GM21619 (cell line): ENCODE results near the gene SPEN.

Source experiments
- ATAC-seq: cut with Tn5 transposase; IDR thresholded peaks from one replicate; pipeline ENCODE4 v1.9.1; 2021; ENCODE audit not compliant: unreplicated experiment

Gene SPEN

DNA sequence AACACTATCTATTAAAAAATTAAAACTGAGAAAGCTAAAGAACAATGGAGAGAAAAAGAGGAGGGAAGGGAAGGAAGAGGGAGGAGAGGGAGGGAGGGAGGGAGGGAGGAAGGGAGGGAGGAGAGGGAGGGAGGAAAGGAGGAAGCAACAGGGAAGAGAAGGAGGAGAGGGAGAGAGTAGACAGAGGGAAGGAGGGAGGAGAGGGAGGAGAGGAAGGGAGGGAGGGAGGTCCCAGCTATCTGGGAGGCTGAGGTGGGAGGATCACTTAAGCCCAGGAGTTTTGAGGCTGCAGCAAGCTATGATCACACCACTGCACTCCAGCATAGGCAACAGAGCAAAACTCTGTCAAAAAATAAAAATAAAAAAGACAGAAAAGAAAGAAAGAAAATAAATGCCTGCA, 111.9 kb downstream of the SPEN start:
- no peak for ATAC-seq

DNA sequence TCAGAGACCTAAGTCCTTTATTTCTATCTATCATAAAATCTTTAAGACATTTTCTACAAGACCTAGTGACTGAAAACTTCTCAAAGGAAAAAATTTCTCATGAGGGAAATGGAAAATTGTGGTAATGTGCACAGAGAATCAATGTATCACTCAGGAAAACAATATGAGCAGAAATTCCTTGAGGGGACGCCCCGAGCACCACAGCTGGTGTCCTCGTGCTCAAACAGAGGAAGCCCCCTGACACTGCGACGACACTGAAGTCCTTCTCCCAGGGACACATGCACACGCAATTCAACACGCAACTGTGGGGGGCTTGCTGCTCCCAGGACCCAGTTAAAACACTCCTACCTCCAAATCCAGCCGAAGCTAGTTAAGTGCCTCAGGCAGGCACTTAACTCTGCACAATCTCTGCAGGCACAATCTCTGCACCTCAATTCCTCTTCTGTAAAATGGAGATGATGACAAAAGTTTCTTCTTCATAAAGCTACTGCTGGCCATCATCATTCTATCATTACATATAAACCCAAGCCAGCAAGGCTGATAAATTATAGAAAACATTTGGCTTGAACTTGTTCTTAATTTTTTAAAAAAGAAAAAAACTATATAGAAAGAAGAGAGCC, 112.4 kb downstream of the SPEN start:
- no peak for ATAC-seq

DNA sequence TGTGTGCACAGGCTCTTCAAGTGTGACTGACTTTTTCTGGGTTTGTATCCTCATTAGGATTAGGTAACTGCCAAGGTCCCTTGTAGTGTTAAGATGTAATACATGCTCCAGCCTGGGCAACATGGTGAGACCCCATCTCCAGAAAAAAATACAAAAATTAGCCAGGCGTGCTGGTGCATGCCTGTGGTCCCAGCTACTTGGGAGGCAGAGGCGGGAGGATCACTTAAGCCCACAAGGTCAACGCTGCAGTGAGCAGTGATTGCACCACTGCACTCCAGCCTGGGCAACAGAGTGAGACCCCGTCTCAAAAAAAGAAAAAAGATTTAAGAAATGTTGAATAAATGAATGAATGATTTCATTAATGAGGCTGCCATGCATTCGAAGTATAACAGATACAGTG, 113.3 kb downstream of the SPEN start:
- no peak for ATAC-seq

GRCh38 chr1:15961492-15961891, 114.0 kb downstream of the SPEN start:
- ATAC-seq, result no peak

DNA sequence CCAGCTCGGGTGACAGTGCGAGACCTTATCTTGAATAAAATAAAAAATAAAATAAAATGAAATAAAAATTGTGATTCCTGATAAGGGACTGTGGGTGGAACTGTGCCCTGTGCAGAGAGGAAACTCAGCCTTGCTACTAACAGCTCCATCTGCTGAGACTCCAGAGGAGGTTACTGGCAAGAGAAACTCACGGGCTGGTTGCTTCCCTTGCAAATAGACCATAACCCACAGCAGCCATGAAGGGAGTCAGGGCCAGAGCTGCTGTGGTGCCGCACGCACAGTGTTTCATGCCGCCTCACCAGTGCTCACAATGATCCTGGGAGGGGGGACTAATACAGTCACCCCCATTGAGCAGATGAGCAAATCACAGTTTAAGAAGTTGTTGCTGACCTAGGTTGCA, 114.7 kb downstream of the SPEN start:
- no peak for ATAC-seq

GRCh38 chr1:15962671-15963362, 115.3 kb downstream of the SPEN start:
- no peak for ATAC-seq

- ATAC-seq, result no peak
Observed at GRCh38 chr1:15963363-15963967, 116.0 kb downstream of the SPEN start.

DNA sequence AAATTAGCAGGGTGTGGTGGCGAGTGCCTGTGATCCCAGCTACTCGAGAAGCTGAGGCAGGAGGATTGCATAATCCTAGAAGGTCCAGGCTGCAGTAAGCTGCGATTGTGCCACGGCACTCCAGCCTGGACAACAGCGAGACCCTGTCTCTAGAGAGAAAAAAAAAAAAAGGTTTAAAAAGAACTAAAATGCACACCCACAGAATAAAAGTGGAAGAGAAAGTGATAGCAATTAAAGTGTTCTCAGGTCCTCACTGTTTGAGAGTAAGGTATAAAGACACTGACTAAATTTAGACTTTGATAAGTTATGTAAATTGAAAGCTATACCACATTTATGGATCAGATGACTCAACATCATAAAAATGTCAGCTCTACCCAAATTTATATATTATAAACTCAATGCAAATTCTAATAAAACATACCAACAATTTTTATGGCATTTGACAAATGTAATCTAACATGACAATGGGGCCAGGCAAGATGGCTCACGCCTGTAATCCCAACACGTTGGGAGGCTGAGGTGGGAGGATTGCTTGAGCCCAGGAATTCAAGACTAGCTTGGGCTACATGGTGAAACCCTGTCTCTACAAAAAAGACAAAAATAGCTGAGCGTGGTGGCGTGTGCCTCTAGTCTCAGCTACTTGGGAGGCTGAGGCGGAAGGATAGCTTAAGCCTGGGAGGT, 116.6 kb downstream of the SPEN start:
- no peak for ATAC-seq

- ATAC-seq, result no peak
Observed at GRCh38 chr1:15965228-15965767, 117.8 kb downstream of the SPEN start.

GRCh38 chr1:15966081-15966955, 118.8 kb downstream of the SPEN start:
- ATAC-seq, result peak; percentile 74

GRCh38 chr1:15966956-15967344, 119.4 kb downstream of the SPEN start:
- ATAC-seq, result no peak

DNA sequence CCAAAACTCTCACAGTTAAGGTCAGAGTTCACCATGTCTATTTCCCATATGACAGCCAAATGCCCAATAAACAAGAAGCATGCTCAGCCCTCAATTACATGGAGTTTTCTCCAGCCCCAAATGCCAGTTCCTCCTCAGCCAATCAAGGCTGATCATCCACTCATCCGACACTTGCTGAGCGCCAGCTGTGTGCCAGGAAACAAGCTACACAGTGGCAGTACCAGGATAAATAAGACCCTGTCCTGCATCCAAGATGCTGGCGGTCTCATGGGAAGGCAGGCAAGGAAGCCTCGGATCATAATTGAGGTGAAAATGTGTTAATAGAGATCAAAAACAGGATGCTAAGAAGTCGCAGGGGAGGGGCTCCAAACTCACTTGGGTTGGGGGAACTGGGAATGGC, 120.7 kb downstream of the SPEN start:
- no peak for ATAC-seq

DNA sequence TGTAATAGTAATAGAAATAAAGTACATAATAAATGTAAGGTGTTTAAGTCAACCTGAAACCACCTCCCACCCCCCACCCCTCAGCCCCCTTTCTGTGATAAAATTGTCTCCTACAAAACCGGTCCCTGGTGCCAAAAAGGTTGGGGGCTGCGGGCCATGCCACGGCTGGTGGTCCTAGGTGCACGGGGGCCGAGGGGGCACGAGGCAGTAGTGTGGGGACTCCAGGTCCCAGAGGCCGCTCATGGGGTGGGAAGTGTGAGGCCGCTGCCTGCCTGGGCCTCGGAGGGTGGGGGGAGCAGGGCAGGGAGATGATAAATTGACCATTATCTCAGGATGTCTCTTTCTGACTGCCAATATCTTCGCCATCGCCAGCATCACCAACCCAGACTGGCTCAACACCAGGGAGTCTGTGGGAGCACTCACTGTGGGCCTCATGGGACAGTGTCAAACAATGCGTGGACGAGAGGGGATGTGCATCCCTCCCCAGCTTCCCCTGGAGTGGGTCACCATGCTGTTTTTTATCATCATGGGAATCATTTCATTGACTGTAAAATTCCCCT, 121.9 kb downstream of the SPEN start:
- ATAC-seq, result no peak

DNA sequence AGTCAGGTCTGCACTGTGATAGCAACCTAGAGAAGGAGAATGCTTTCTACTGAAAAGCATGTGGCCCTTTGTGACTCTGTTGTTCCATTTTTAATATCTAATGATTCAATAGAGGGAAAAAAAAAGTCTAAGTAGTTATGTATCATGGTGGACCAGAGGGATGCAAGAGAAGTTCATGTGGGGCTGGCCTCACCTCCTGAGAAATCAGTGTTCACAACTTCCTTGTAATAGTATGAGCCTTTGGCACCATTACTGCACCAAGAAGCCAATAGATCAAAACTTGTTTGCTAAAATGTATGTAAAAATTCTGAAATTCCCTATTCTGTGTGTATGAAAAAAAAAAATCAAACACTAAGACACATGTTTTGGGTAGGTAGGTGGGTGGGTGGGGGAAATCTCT, 123.4 kb downstream of the SPEN start:
- no peak for ATAC-seq

GRCh38 chr1:15972409-15972808, 124.9 kb downstream of the SPEN start:
- no peak for ATAC-seq

- ATAC-seq, result no peak
Observed at GRCh38 chr1:15973772-15974171, 126.3 kb downstream of the SPEN start.

- no peak for ATAC-seq
Observed at GRCh38 chr1:15974855-15975254, 127.3 kb downstream of the SPEN start.

DNA sequence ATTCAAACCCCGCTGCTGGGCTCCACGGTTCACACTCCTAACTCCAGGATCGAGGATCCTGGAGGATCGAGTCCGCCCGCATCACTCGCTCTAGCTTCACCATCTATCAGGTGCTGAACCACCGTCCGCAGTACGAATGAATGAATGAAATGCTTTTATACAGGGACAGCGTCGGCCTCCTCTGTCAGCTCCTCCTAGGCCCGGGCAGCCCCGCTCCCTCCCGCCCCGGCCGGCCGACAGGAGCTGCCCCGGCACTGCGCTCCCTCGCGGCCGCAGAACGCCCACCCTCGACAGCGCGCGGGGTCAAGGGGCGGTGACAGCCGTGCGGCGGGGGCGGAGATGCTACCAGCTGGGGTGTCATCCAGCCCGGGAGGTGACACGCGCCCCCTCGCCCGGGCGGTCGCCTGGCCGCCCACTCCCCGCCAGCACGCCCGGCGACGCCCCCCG, 127.9 kb downstream of the SPEN start:
- ATAC-seq, result peak; percentile 49

- peak; percentile 66 for ATAC-seq
Observed at GRCh38 chr1:15975805-15976680, 128.5 kb downstream of the SPEN start, which contains the start of gene ZBTB17. TSS of gene ZBTB17 (minus strand) at chr1:15976101. CDS start at chr1:15948495, 27,606 bp downstream.
